Measurements from ENCODE around the gene TLR10.

The TLR10 gene

GRCh38 chr4:38819569-38819968, 36.8 kb upstream of the TLR10 start:
- Histone ChIP-seq H4K91ac (ENCODE audit: low read length) (no peak overlapping the region), H2BK5ac (ENCODE audit: low read depth, low read length, poor library complexity, severe bottlenecking) (no peak overlapping the region)
- WGBS = 80% methylated on average over 3 of the region's 3 CpGs

GRCh38 chr4:38818441-38818976, 35.7 kb upstream of the TLR10 start:
- no peak overlapping the region for H3K27ac ChIP-seq (ENCODE audit: low read length, poor library complexity, severe bottlenecking)
- no peaks in the 10 kb centered on the region for H3K27me3 ChIP-seq (ENCODE audit: control insufficient read depth in 1 of 2, insufficient read depth in 1 of 2, low read length in 2 of 2)
- H3K4me1 ChIP-seq (ENCODE audit: control insufficient read depth, insufficient read depth, low read depth, low read length) = peaks cover 2% of the 10 kb centered on the region
- H2BK12ac ChIP-seq (ENCODE audit: low read length in 2 of 2) = no peak overlapping the region
- H3K14ac ChIP-seq (ENCODE audit: low read length in 2 of 2) = peak overlapping the region in 1 of 2 experiments; percentile 75
- no peak overlapping the region for H3K4me2 ChIP-seq (ENCODE audit: low read length, poor library complexity, severe bottlenecking)
- H3K79me1 ChIP-seq (replicated peaks; ENCODE audit: low read length, poor library complexity, severe bottlenecking) = peaks cover 1% of the 10 kb centered on the region
- WGBS = 90% methylated on average over 5 of the region's 5 CpGs
- H2AFZ ChIP-seq (ENCODE audit: low read depth, low read length) = no peak overlapping the region
- H3K23ac ChIP-seq (ENCODE audit: low read length in 2 of 2) = no peak overlapping the region
- H3K4me3 ChIP-seq (ENCODE audit: insufficient read depth in 1 of 2, low read depth in 1 of 2, low read length in 2 of 2) = no peak overlapping the region
- H4K8ac ChIP-seq (ENCODE audit: low read length) = no peak overlapping the region
- H4K91ac ChIP-seq (ENCODE audit: low read length) = no peak overlapping the region
- H3K9me3 ChIP-seq (ENCODE audit: control insufficient read depth, low read length) = no peaks in the 10 kb centered on the region
- no peak overlapping the region for H3K9ac ChIP-seq (ENCODE audit: low read length)
- no peak overlapping the region for H2BK120ac ChIP-seq (ENCODE audit: low read depth, low read length)
- H3K18ac ChIP-seq (ENCODE audit: low read depth in 1 of 2, low read length in 2 of 2) = no peak overlapping the region
- peak overlapping the region; percentile 26 for H2AK5ac ChIP-seq (ENCODE audit: low read length, severe bottlenecking)
- DNase-seq = no peak
- no peaks in the 10 kb centered on the region for H3K36me3 ChIP-seq (ENCODE audit: control insufficient read depth in 1 of 2, insufficient read depth in 2 of 2, low read depth in 1 of 2, low read length in 2 of 2)
- H3K4ac ChIP-seq (ENCODE audit: low read depth in 1 of 2, low read length in 2 of 2) = no peak overlapping the region
- no peak overlapping the region for H2BK15ac ChIP-seq (ENCODE audit: low read depth, poor library complexity, severe bottlenecking)
- H2BK5ac ChIP-seq (ENCODE audit: low read depth, low read length, poor library complexity, severe bottlenecking) = no peak overlapping the region

More at GRCh38 chr4:38819569-38819968, 36.8 kb upstream of the TLR10 start:
- Histone ChIP-seq H4K8ac (ENCODE audit: low read length) (no peak overlapping the region), H3K14ac (ENCODE audit: low read length in 2 of 2) (no peak overlapping the region), H3K79me1 (replicated peaks; ENCODE audit: low read length, poor library complexity, severe bottlenecking) (peaks cover 1% of the 10 kb centered on the region), H3K9me3 (ENCODE audit: control insufficient read depth, low read length) (no peaks in the 10 kb centered on the region), H3K36me3 (ENCODE audit: control insufficient read depth in 1 of 2, insufficient read depth in 2 of 2, low read depth in 1 of 2, low read length in 2 of 2) (peaks cover 0 to 2% of the 10 kb centered on the region in 2 experiments), H3K4me3 (ENCODE audit: insufficient read depth in 1 of 2, low read depth in 1 of 2, low read length in 2 of 2) (no peak overlapping the region), H3K4me2 (ENCODE audit: low read length, poor library complexity, severe bottlenecking) (no peak overlapping the region), H3K4me1 (ENCODE audit: control insufficient read depth, insufficient read depth, low read depth, low read length) (peaks cover 2% of the 10 kb centered on the region), H3K27ac (ENCODE audit: low read length, poor library complexity, severe bottlenecking) (no peak overlapping the region), H2BK15ac (ENCODE audit: low read depth, poor library complexity, severe bottlenecking) (no peak overlapping the region), H3K18ac (ENCODE audit: low read depth in 1 of 2, low read length in 2 of 2) (no peak overlapping the region), H2BK12ac (ENCODE audit: low read length in 2 of 2) (no peak overlapping the region), H2AK5ac (ENCODE audit: low read length, severe bottlenecking) (no peak overlapping the region), H3K23ac (ENCODE audit: low read length in 2 of 2) (no peak overlapping the region), H3K27me3 (ENCODE audit: control insufficient read depth in 1 of 2, insufficient read depth in 1 of 2, low read length in 2 of 2) (no peaks in the 10 kb centered on the region), H3K9ac (ENCODE audit: low read length) (no peak overlapping the region), H2AFZ (ENCODE audit: low read depth, low read length) (no peak overlapping the region), H2BK120ac (ENCODE audit: low read depth, low read length) (no peak overlapping the region), H3K4ac (ENCODE audit: low read depth in 1 of 2, low read length in 2 of 2) (no peak overlapping the region)
- DNase-seq = peak; percentile 49

GRCh38 chr4:38815885-38816782, 33.3 kb upstream of the TLR10 start:
- no peak overlapping the region for H3K23ac ChIP-seq (ENCODE audit: low read length in 2 of 2)
- no peak overlapping the region for H2AK5ac ChIP-seq (ENCODE audit: low read length, severe bottlenecking)
- H3K27ac ChIP-seq (ENCODE audit: low read length, poor library complexity, severe bottlenecking) = no peak overlapping the region
- no peak overlapping the region for H2BK15ac ChIP-seq (ENCODE audit: low read depth, poor library complexity, severe bottlenecking)
- H3K4me2 ChIP-seq (ENCODE audit: low read length, poor library complexity, severe bottlenecking) = no peak overlapping the region
- H2AFZ ChIP-seq (ENCODE audit: low read depth, low read length) = no peak overlapping the region
- H2BK12ac ChIP-seq (ENCODE audit: low read length in 2 of 2) = no peak overlapping the region
- no peaks in the 10 kb centered on the region for H3K27me3 ChIP-seq (ENCODE audit: control insufficient read depth in 1 of 2, insufficient read depth in 1 of 2, low read length in 2 of 2)
- H2BK5ac ChIP-seq (ENCODE audit: low read depth, low read length, poor library complexity, severe bottlenecking) = no peak overlapping the region
- peak; percentile 52 for DNase-seq
- peaks cover 2% of the 10 kb centered on the region for H3K4me1 ChIP-seq (ENCODE audit: control insufficient read depth, insufficient read depth, low read depth, low read length)
- H3K4me3 ChIP-seq (ENCODE audit: insufficient read depth in 1 of 2, low read depth in 1 of 2, low read length in 2 of 2) = no peak overlapping the region
- H3K36me3 ChIP-seq (ENCODE audit: control insufficient read depth in 1 of 2, insufficient read depth in 2 of 2, low read depth in 1 of 2, low read length in 2 of 2) = no peaks in the 10 kb centered on the region
- H3K4ac ChIP-seq (ENCODE audit: low read depth in 1 of 2, low read length in 2 of 2) = no peak overlapping the region
- no peak overlapping the region for H3K18ac ChIP-seq (ENCODE audit: low read depth in 1 of 2, low read length in 2 of 2)
- H3K9me3 ChIP-seq (ENCODE audit: control insufficient read depth, low read length) = no peaks in the 10 kb centered on the region
- H3K14ac ChIP-seq (ENCODE audit: low read length in 2 of 2) = no peak overlapping the region
- no peaks in the 10 kb centered on the region for H3K79me1 ChIP-seq (replicated peaks; ENCODE audit: low read length, poor library complexity, severe bottlenecking)
- H3K9ac ChIP-seq (ENCODE audit: low read length) = no peak overlapping the region
- H2BK120ac ChIP-seq (ENCODE audit: low read depth, low read length) = no peak overlapping the region
- WGBS = 58% methylated on average over 3 of the region's 3 CpGs
- H4K91ac ChIP-seq (ENCODE audit: low read length) = no peak overlapping the region
- no peak overlapping the region for H4K8ac ChIP-seq (ENCODE audit: low read length)

GRCh38 chr4:38814386-38814785, 31.6 kb upstream of the TLR10 start:
- Histone ChIP-seq H3K4me3 (ENCODE audit: insufficient read depth in 1 of 2, low read depth in 1 of 2, low read length in 2 of 2) (no peak overlapping the region), H4K91ac (ENCODE audit: low read length) (no peak overlapping the region), H3K23ac (ENCODE audit: low read length in 2 of 2) (no peak overlapping the region), H2BK15ac (ENCODE audit: low read depth, poor library complexity, severe bottlenecking) (no peak overlapping the region), H3K9me3 (ENCODE audit: control insufficient read depth, low read length) (no peaks in the 10 kb centered on the region), H3K79me1 (replicated peaks; ENCODE audit: low read length, poor library complexity, severe bottlenecking) (no peaks in the 10 kb centered on the region), H4K8ac (ENCODE audit: low read length) (no peak overlapping the region), H2BK12ac (ENCODE audit: low read length in 2 of 2) (no peak overlapping the region), H2AFZ (ENCODE audit: low read depth, low read length) (no peak overlapping the region), H2BK120ac (ENCODE audit: low read depth, low read length) (no peak overlapping the region), H3K27me3 (ENCODE audit: control insufficient read depth in 1 of 2, insufficient read depth in 1 of 2, low read length in 2 of 2) (no peaks in the 10 kb centered on the region), H3K4me1 (ENCODE audit: control insufficient read depth, insufficient read depth, low read depth, low read length) (peaks cover 2% of the 10 kb centered on the region), H2BK5ac (ENCODE audit: low read depth, low read length, poor library complexity, severe bottlenecking) (no peak overlapping the region), H3K4me2 (ENCODE audit: low read length, poor library complexity, severe bottlenecking) (no peak overlapping the region), H3K36me3 (ENCODE audit: control insufficient read depth in 1 of 2, insufficient read depth in 2 of 2, low read depth in 1 of 2, low read length in 2 of 2) (no peaks in the 10 kb centered on the region), H3K27ac (ENCODE audit: low read length, poor library complexity, severe bottlenecking) (no peak overlapping the region), H3K18ac (ENCODE audit: low read depth in 1 of 2, low read length in 2 of 2) (no peak overlapping the region), H3K4ac (ENCODE audit: low read depth in 1 of 2, low read length in 2 of 2) (no peak overlapping the region), H2AK5ac (ENCODE audit: low read length, severe bottlenecking) (no peak overlapping the region), H3K14ac (ENCODE audit: low read length in 2 of 2) (no peak overlapping the region), H3K9ac (ENCODE audit: low read length) (no peak overlapping the region)
- DNase-seq = no peak
- WGBS = 90% methylated on average over 2 of the region's 3 CpGs

All from mesenchymal stem cell (in vitro differentiated cells and primary cell).